ENCODE measurements around the gene ATP4A.

ATP4A gene

DNA sequence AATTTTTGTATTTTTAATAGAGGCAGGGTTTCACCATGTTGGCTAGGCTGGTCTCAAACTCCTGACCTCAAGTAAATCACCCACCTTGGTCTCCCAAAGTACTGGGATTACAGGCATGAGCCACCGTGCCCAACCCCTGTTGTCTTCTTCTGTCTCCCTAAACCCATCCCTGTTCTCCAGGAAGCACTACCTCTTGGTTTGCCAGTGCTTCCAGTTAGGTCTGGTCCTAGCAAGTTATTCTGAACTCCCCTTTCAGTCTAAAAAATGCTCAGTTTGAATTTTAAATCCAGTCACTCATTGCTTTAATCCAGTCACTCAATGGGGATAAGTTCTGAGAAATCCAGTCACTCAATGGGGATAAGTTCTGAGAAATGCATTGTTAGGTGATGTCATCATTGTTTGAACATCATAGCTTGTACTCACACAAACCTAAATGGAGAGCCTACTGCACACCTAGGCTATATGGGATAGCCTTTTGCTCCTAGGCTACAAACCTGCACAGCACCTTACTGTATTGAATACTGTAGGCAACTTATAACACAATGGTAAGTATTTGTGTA is 8.0 kb upstream of the ATP4A start:
- no peak for DNase-seq
- in situ Hi-C loops (cut with HindIII; ENCODE audit: low pct_ligation_motif_present, low pct_unique_long_range_greater_than_20kb, low sequenced_read_pairs) = no loop called here

DNA sequence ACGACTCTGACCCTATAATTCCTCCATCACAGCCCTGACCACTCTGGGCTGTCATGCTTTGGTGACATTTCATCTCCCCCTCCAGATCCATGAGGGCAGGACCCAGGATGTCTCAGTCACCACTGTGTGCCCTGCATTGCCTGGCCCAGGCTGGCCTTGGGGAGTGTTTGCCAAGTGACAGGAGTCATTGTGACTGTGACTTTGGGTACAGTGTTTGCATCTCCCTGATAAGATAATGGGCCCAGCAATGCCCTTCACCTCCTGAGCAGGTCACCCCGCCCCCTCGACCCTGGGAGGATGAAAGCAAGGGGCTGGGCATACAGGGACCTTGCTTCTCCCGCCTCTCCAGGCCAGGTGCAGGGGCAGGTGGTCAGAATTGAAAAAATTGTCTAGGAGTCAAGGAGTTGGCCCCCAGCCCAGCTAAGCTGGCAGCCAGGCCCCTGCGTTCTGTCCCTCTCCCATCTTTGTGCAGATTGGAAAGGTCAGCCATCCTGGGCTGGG is 5.9 kb upstream of the ATP4A start:
- no peak for DNase-seq
- in situ Hi-C loops (cut with HindIII; ENCODE audit: low pct_ligation_motif_present, low pct_unique_long_range_greater_than_20kb, low sequenced_read_pairs) = no loop called here

DNA sequence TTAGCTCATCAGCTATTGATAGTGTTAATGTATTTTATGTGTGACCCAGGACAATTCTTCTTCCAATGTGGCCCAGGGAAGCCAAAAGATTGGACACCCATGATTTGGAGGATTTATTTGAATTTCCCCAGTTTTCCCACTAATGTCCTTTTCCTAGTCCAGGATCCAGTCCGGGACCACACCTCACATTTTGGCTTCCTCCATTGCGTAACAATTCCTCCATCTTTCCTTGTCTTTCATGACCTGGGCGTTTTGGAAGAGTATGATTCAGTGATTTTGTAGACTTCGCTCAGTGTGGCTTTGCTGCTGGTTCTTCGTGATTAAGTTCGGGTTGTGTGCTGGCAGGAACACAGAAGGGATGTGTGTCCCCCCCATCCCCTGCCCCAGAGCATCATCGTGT is 3.3 kb upstream of the ATP4A start:
- DNase-seq = no peak
- in situ Hi-C loops (cut with HindIII; ENCODE audit: low pct_ligation_motif_present, low pct_unique_long_range_greater_than_20kb, low sequenced_read_pairs) = no loop called here

DNA sequence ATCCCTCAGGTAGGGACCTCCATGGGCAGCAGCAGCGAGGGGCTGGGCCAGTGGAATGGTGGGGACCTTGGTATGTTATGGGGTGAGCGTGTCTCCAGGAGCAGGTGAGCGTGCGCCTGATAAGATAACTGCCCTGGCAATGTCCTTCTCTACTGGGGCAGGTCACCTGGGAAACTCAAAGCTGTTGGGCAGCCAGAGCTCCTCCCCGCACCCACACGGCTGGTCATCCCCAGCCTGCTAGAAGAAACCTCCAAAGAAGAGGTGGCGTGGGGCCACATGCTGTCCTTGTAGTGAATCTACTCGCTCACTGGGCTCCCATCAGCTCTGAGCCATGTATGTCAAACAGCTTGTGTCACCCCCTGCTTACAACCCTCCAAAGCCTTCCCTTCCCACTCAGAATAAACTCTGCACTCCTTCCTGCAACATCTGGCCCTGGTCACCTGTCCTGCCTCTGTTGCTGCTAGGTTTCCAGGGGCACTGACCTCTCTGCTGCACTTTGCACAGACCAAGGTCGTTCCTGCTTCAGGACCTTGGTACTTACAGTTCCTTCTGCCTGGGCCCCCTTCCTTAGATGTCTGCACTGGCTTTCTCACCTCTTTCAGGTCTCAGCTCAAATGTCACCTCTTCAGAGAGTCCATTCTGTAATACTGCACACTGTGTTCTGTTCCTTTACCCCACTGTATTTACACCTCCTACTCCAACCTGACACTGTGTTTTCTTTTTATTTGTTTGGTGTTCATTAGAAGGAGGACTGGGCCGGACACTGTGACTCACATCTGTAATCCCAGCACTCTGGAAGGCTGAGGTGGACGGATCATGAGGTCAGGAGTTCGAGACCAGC is 1.8 kb upstream of the ATP4A start:
- DNase-seq = no peak
- in situ Hi-C loops (cut with HindIII; ENCODE audit: low pct_ligation_motif_present, low pct_unique_long_range_greater_than_20kb, low sequenced_read_pairs) = no loop called here

DNA sequence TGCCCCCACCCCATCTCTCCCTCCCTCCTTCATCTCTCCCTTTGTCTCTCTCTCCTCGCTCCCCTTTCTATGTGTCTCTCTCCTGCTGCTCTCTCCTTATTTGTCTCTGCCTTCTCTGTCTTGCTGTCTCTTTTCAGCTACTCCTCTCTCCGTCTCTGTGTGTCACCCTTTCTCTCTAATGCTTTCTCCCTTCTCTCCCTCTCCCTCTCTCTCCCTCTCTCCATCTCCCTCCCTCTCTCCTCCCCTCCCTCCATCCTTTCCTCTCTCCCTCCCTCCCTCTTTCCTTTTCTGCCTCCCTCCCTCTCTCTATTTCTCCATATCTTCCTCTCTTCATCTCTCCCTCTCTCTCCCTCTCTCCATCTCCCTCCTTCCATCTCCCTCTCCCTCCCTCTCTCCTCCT is 682 bp downstream of the ATP4A start:
- DNase-seq = no peak
- in situ Hi-C loops (cut with HindIII; ENCODE audit: low pct_ligation_motif_present, low pct_unique_long_range_greater_than_20kb, low sequenced_read_pairs) = no loop called here

DNA sequence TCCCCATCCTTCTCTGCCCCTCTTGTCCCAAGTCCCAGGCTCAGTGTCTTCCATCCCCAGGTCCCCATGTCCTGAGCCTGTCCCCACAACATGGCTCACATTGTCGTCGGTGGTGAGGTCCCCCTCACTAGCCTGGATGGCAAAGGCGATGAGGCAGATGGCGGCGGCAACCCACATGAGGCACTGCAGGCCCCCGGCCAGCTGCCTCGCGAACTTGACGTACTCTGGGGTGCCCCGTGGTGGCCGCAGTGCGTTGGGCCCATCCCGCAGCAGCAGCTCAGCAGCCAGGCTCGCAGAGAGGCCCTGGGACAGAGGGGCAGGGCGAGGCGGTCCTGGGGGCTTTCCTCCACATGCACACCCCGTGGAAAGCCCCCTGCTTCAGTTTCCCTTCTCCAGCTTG is 1.1 kb downstream of the ATP4A start:
- in situ Hi-C loops (cut with HindIII; ENCODE audit: low pct_ligation_motif_present, low pct_unique_long_range_greater_than_20kb, low sequenced_read_pairs) = no loop called here
- DNase-seq = no peak

DNA sequence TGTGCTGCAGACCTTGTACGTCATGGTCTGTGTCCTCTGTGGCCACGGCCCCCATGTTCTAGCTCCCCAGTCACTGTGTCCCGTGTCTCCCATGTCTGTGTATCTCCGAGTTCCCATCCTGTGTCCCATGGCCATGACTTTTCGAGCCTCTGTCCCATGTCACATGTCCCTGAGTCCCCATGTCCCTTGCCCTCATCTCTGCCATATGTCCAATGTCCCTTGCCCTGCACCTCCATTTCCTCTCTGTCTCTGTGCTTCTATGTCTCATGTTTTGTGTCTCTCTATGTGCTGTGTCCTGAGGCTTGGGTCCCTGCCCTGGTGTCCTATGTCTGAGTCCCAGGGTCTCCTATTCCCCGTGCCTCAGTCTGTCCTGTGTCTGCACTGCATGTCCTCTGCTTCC is 2.0 kb downstream of the ATP4A start:
- no peak for DNase-seq
- in situ Hi-C loops (cut with HindIII; ENCODE audit: low pct_ligation_motif_present, low pct_unique_long_range_greater_than_20kb, low sequenced_read_pairs) = no loop called here

DNA sequence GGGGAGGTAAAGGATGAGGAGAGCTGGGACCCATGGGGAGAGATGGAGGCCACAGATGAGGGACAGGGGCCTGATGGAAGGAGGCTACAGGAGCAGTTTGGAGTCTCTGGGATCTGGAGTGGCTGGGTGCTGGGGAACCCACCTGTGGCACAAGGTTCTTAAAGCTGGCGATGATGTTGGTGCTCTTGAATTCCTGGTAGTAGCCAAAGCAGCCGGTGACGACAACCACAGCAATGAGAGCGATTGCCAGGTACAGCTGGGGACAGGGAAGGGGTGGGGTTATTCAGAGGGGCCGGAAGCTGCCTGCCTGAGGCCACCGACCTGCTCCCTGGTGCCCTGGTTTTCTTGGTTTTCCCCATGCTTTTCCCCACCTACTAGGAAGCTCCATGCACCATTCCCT is 2.8 kb downstream of the ATP4A start:
- in situ Hi-C loops (cut with HindIII; ENCODE audit: low pct_ligation_motif_present, low pct_unique_long_range_greater_than_20kb, low sequenced_read_pairs) = no loop called here
- DNase-seq = no peak

DNA sequence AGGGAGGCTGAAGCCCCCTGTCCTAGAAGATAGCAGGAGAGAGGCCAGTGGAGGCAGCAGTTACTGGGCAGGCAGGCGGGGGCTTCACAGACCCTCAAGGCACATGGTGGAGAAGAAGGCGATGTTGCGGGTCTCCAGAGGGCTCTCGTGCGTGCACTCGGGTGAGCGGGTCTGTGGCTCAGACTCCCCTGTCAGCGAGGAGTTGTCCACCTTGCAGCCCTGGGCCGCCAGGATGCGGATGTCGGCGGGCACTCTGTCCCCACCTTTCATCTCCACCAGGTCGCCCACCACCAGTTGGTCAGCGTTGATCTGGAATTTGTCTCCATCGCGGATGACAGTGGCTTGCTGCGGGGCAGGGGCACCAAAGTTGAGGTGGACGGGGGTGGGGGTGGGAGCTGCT is 3.2 kb downstream of the ATP4A start:
- in situ Hi-C loops (cut with HindIII; ENCODE audit: low pct_ligation_motif_present, low pct_unique_long_range_greater_than_20kb, low sequenced_read_pairs) = no loop called here
- DNase-seq = no peak

DNA sequence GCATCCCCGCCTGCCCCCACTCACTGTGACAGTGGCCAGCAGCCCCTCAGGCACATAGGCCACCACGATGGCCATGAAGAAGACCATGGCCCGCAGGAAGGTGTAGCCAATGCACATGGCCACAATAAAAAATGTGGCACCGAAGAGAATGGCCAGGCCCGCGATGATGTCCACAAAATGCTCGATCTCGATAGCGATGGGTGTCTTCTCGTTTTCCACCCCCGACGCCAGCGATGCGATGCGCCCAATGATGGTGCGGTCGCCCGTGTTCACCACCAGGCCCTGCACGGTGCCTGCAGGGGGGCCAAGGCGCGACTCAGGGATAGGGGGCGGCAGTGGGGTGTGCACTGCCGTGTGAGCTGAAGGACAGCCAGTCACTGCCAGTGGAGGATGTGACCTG is 3.7 kb downstream of the ATP4A start:
- in situ Hi-C loops (cut with HindIII; ENCODE audit: low pct_ligation_motif_present, low pct_unique_long_range_greater_than_20kb, low sequenced_read_pairs) = no loop called here
- no peak for DNase-seq

DNA sequence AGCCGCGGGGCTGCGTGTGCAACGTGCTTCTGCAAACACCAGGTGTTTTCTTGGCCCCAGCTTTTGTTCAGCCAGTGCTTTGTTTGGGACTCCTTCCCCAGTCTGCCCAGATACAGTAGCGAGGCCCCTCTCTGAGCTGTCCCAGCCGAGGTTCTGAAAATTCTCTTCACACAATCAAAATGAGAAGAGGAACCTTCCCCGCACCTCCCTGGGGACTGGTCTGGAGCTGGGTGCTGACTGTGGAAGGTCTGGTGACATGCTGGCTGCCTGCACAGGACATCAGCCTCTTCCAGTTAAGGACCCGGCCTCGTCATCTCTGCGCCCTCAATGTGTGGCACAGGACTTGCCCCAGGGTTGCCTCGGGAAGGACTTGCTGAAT is 4.2 kb downstream of the ATP4A start:
- in situ Hi-C loops (cut with HindIII; ENCODE audit: low pct_ligation_motif_present, low pct_unique_long_range_greater_than_20kb, low sequenced_read_pairs) = no loop called here

DNA sequence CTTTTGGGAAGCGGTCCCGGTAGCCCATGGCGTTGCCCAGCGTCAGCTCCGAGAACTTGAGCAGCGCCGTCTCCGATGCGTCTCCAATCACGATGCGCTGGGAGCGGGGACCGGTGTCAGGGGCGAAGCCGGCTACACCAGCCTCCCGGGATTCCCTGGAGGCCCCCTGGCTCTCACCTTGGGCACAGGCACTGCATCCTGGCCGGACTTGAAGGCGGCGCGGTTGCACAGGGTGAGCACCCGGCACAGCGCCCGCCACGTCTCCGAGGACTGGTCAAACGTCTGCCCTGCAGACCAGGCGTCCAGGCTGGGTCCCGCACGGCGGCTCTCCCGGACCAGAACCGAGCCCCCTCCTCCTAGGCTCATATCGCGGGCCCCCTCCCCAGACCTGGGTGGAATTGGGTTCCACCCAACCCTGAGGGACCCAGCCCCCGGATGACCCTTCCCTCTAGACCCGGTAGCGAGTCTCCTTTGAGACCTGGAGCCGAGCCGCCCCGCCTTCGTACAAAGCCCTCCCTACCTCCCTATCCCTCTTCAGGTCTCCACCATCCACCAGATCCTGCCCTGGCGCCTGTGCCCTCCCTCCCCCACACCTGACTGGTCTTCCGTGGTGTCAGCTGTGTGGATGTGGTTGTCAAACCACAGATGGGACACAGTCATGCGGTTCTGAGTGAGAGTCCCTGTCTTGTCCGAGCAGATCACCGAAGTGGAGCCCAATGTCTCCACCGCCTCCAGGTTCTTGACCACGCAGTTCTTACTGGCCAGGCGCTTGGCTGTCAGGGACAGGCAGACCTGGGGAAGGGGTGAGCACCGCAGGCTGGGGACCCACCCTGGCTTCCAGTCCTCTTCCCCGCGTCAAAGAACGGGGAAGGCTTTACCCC is 4.8 kb downstream of the ATP4A start:
- DNase-seq = no peak
- in situ Hi-C loops (cut with HindIII; ENCODE audit: low pct_ligation_motif_present, low pct_unique_long_range_greater_than_20kb, low sequenced_read_pairs) = no loop called here

More for the DNA sequence above, 4.2 kb downstream of the ATP4A start:
- DNase-seq = no peak

DNA sequence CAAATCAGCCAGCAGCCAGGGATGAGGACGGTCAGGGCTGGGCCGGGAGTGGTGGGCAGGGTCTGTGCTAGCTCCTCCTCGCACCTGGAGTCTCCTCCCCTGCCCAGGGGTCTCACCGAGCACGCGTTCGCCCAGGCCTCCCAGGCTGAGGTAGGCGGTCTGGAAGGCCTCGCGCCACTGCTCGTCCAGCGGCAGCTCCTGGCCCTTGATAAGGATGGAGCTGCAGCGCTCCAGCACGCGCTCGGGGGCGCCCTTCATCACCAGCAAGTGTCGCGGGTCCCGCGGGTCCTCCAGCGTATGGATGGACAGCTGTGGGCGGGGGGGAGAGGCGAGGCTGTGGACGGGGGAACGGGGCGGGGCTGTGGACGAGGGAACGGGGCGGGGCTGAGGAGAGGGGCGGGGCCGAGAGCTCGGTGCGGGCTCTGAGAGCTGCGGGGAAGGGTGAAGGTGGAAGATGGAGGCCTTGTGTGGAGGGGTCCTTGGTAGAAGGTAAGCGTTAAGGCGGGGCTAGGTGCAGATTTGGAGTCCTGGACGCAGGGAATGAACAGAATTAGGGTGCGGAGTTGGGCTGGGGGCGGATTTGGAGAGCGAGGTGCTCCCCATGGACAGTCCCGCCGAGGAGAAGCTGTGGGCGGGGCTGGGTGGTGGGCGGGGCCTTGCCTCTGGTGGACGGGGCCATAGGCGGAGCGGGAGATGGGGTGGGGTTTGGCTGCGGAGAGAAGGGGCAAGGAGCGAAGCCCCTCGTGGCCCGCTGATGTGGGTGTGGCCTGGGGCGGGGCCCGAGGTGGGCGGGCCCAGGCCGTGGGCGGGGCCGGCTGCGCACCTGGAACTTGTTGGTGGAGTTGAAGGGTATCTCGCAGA is 5.7 kb downstream of the ATP4A start:
- in situ Hi-C loops (cut with HindIII; ENCODE audit: low pct_ligation_motif_present, low pct_unique_long_range_greater_than_20kb, low sequenced_read_pairs) = no loop called here
- no peak for DNase-seq

DNA sequence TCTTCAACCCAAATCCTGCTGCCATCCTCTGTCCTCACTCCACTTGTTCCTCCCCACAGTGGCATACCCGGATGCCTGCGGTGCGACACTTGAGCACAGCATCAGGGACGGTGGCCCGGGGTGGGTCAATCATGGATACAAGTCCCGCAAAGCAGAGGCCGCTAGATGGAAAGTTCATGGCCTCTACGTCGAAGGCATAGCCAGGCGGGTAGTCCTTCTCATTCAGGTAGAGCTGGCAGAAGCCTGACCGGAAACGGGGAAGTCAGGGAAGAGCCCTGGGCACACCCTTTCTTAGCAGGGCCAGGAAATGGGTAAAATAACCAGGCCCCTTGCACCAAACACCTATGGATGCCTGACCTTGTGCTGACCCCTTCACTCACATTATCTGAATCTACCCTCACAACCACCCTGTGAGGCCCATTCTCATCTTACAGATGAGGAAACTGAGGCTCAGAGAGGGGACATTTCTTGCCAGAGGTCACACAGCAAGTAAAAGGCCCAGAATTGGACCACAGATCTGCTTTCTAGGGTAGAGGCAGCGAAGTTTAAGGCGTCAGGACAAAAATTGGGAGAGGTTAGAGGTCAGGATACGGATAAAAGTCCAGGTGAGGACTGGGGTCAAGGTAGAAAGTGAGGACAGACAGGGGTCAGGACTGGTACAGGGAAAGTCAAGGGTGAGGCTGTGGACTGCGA is 6.5 kb downstream of the ATP4A start:
- no peak for DNase-seq
- in situ Hi-C loops (cut with HindIII; ENCODE audit: low pct_ligation_motif_present, low pct_unique_long_range_greater_than_20kb, low sequenced_read_pairs) = no loop called here

DNA sequence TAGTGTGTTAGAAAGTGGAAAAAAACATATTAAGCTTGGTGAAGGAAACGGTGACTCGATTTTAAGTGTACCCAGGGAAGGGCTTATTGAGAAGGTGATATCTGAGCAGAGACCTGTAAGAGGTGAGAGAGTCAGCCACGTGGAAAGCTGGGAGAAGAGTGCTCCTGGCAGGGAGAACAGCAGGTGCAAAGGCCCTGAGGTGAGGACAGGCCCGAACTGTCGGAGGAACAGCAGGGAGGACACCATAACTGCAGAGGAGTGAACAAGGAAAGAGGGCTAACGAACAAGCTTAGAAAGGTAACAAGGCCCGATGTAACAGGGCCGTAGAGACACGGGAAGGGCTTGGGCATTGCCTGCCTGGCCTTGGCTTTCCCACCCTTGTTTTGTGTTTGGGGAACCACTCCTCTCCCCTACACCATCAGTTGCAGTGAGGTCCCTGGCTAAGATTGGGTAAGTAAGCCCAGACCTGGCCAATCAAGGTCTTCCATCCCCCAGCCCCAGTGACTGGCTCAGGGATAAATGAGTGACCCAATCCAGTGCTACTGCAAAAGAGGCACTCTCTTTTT is 7.3 kb downstream of the ATP4A start:
- DNase-seq = no peak
- in situ Hi-C loops (cut with HindIII; ENCODE audit: low pct_ligation_motif_present, low pct_unique_long_range_greater_than_20kb, low sequenced_read_pairs) = no loop called here

DNA sequence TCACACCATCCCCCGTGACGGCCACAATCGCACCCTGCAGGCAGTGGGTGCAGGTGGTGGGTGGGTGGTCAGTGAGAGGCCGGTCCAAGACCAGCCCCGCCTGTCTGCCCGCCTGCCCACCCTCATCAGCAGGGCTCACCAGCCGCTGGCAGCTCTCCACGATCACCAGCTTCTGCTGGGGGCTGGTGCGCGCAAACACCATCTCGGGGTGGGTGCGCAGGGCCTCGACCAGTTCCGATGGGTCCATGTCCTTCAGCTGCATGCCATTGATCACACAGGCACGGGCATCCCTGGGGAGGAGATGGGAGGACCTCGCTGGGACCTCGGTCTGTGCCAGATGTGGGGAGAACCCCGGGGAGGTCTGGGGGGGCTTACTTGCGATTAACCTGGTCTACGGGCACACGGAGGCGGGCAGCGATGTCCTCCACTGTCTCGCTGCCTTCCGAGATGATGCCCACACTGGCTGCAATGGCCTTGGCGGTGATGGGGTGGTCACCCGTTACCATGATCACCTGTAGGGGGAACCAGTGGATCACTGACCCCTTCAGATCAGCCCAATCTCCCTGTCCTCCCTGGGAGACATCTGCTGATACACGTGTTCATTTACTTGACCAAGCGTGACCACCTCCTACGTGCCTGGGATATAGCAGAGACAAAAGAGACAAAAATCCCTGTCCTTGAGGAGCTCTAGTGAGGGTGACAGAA is 8.0 kb downstream of the ATP4A start:
- DNase-seq = peak; percentile 31
- in situ Hi-C loops (cut with HindIII; ENCODE audit: low pct_ligation_motif_present, low pct_unique_long_range_greater_than_20kb, low sequenced_read_pairs) = no loop called here

DNA sequence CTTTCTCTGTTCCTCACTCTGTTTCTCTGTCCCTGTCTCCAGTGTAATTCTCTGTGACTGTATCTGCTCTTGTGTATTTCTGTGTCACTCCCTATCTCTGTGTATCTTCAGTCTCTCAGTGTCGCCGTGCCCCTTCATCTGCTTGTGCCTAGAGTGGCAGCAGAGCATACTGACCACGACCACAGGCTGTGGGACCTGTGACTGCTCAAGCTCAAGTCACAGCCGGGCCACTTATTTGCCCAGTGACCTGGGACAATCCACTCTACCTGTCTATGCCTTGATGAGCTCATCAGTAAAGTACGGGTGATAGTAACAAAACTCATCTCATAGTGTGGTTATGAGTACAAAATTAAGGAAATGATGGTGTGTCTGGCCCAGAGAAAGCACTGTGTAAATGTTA is 9.4 kb downstream of the ATP4A start:
- DNase-seq = no peak
- in situ Hi-C loops (cut with HindIII; ENCODE audit: low pct_ligation_motif_present, low pct_unique_long_range_greater_than_20kb, low sequenced_read_pairs) = no loop called here

Data from ACHN (cell line).